GM12878 (cell line): ENCODE measurements around the gene XPNPEP3. TPM values are rescaled to one million over a fixed set of nuclear protein-coding genes. Genes with fewer than 3 reads are reported as not detected.
A peak's percentile ranks its signal among the peaks of the same experiment; 100 is the strongest.

Experiments used
- BHLHE40 ChIP-seq, 2 experiments: fragments of 450-650 bp in 1 of 2; IDR thresholded peaks; 2 replicates each; pipeline ENCODE4 v1.6.1; 2011 to 2017; ENCODE audit warnings: low read depth in 2 of 2, borderline replicate concordance in 1 of 2, improper control_type of control experiment in 1 of 2, low read length in 1 of 2, mild to moderate bottlenecking in 1 of 2
- GABPA ChIP-seq: IDR thresholded peaks from 2 replicates; pipeline ENCODE4 v1.6.1; 2014; ENCODE audit warnings: antibody characterized with exemption, low read depth, mild to moderate bottlenecking, inconsistent platforms
- IKZF1 ChIP-seq: fragments of 450-650 bp; conservative IDR thresholded peaks from 2 replicates; pipeline ENCODE4 v1.6.1; 2017; ENCODE audit warnings: antibody characterized with exemption, mild to moderate bottlenecking
- polyA plus RNA-seq, 11 experiments: library from polyadenylated mRNA; depleted of rRNA in 4 of 11; unstranded in 6 of 11; stranded (reverse) in 5 of 11; fragments of >200 nt; fragmentation: Nextera tagmentation in 4 of 11; fragmentation: Illumina TruSeq in 1 of 11; extraction: Ambion mirVana in 4 of 11; extraction: Trizol in 1 of 11; gene quantifications; 1 replicate in 1 of 11; 2 replicates in 10 of 11; pipeline versions ENCODE4 v1.2.1 to v1.2.3, GENCODE V29; 2011 to 2016; ENCODE audit warnings: inconsistent platforms in 2 of 11, missing spikeins in 2 of 11, low read depth in 1 of 11
- total RNA-seq, 4 experiments: library from RNA; depleted of rRNA in 3 of 4; stranded (reverse); fragments of >200 nt in 3 of 4; fragmentation: Illumina TruSeq in 1 of 4; extraction: Trizol in 1 of 4; gene quantifications; 2 replicates each; pipeline versions ENCODE4 v1.2.1 to v1.2.3, GENCODE V29; 2013 to 2021
- TF ChIP-seq, protein P1 (sequence below): fragments of 450-650 bp; IDR thresholded peaks from 2 replicates; pipeline ENCODE4 v1.6.1; 2018; ENCODE audit warnings: mild to moderate bottlenecking, low read depth, moderate library complexity; ENCODE audit not compliant: partially characterized antibody
- TF ChIP-seq, protein P2 (sequence below): IDR thresholded peaks from 2 replicates; pipeline ENCODE4 v1.6.1; 2011; ENCODE audit warnings: low read depth, mild to moderate bottlenecking, low read length, moderate library complexity, borderline replicate concordance; ENCODE audit errors: extremely low read depth

XPNPEP3 gene
- total and polyA plus RNA-seq, 10 of the 15 experiments (the other 5 are each of a cell fraction or from before 2014, with no cell fraction given) = 6.7 to 19.9 (median 11.7) TPM

DNA sequence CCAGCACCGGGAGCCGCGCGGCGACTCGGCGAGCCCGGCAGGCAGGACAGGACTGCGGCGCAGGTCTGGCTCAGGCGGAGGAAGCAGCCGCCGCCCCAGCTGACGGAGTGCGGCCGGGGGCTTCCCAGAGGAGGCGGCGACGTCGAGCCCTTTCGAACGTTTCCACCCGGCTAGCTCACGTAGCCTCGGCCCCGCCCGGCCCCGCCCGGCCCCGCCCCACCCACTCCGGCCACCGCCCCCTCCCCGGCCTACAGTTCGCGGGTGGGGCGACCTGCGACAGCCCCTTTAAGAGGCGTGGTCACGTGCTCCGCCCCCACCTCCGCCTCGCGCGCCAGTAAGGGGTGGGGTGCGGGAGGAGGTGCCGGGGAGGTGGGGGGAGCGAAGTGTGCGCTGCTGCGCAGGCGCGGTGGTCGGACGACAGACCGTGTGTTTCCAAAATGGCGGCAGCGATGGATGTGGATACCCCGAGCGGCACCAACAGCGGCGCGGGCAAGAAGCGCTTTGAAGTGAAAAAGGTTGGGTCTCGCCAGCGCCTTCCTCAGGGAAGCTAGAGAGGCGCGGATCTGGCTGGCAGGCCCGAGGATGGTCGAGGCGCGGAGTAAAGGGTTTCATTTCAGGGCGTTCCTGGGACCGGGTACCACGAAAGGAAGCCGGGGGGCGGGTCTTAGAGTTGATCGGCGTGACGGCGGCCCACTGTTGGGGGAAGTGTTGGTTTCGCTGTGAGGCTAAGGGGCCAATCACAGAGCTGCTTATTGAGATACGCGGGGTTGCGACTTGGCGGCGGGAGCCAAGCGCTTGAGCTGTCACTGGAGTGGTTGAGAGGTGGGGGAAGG, 94.2 kb downstream of the XPNPEP3 start, which contains the start of gene RBX1 (continued):
- TF ChIP-seq, protein P1, sequence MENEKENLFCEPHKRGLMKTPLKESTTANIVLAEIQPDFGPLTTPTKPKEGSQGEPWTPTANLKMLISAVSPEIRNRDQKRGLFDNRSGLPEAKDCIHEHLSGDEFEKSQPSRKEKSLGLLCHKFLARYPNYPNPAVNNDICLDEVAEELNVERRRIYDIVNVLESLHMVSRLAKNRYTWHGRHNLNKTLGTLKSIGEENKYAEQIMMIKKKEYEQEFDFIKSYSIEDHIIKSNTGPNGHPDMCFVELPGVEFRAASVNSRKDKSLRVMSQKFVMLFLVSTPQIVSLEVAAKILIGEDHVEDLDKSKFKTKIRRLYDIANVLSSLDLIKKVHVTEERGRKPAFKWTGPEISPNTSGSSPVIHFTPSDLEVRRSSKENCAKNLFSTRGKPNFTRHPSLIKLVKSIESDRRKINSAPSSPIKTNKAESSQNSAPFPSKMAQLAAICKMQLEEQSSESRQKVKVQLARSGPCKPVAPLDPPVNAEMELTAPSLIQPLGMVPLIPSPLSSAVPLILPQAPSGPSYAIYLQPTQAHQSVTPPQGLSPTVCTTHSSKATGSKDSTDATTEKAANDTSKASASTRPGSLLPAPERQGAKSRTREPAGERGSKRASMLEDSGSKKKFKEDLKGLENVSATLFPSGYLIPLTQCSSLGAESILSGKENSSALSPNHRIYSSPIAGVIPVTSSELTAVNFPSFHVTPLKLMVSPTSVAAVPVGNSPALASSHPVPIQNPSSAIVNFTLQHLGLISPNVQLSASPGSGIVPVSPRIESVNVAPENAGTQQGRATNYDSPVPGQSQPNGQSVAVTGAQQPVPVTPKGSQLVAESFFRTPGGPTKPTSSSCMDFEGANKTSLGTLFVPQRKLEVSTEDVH = peak; percentile 50
- TF ChIP-seq GABPA (peak; percentile 76; the same call in 1 of the 2 replicates), IKZF1 (no peak), BHLHE40 (IDR thresholded peaks at IDR 0.05; ENCODE audit: borderline replicate concordance in 1 of 2, low read depth in 2 of 2, low read length in 1 of 2) (peak; percentile 64 to 90; a peak in 3 of 4 replicates)
- TF ChIP-seq, protein P2, sequence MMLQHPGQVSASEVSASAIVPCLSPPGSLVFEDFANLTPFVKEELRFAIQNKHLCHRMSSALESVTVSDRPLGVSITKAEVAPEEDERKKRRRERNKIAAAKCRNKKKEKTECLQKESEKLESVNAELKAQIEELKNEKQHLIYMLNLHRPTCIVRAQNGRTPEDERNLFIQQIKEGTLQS = peak; percentile 49; the same call in 1 of the 2 replicates
